Liver (tissue), 9 donors: ENCODE results near the gene SEC24C. TPM values are rescaled to one million over a fixed set of nuclear protein-coding genes. Genes with fewer than 3 reads are reported as not detected.
A peak's percentile ranks its signal among the peaks of the same experiment; 100 is the strongest.

Experiments
- DNase-seq: peaks from one replicate; pipeline ENCODE4 v3.0.0-alpha.2; 2017; ENCODE audit warnings: low spot score
- H3K27ac ChIP-seq, 2 donors: one replicate each; pipeline ENCODE4 v1.7.0; 2013; ENCODE audit warnings: inconsistent platforms in 2 of 2, low read length in 2 of 2, control low read depth in 1 of 2, low read depth in 1 of 2, mild to moderate bottlenecking in 1 of 2
- H3K27me3 ChIP-seq, 4 donors: one replicate each; pipeline versions ENCODE4 v1.6.1 to v1.7.0; 2013; ENCODE audit warnings: low read length in 3 of 4, inconsistent platforms in 1 of 4, mild to moderate bottlenecking in 1 of 4, moderate library complexity in 1 of 4; ENCODE audit not compliant: control insufficient read depth in 4 of 4, insufficient read depth in 4 of 4
- H3K36me3 ChIP-seq, 4 donors: one replicate each; pipeline versions ENCODE4 v1.6.1 to v1.7.0; 2013; ENCODE audit warnings: low read length in 3 of 4, mild to moderate bottlenecking in 3 of 4, low read depth in 1 of 4, moderate library complexity in 1 of 4; ENCODE audit not compliant: control insufficient read depth in 4 of 4, insufficient read depth in 3 of 4
- H3K4me1 ChIP-seq, 4 donors: one replicate each; pipeline versions ENCODE4 v1.6.1 to v1.7.0; 2013; ENCODE audit warnings: low read length in 3 of 4, mild to moderate bottlenecking in 3 of 4, moderate library complexity in 1 of 4; ENCODE audit not compliant: control insufficient read depth in 4 of 4, insufficient read depth in 4 of 4
- H3K4me3 ChIP-seq, 3 donors: one replicate each; pipeline versions ENCODE4 v1.6.1 to v1.7.0; 2013; ENCODE audit warnings: low read length in 3 of 3, control low read depth in 1 of 3, low read depth in 1 of 3, mild to moderate bottlenecking in 1 of 3
- H3K9ac ChIP-seq, 2 donors: one replicate each; pipeline ENCODE4 v1.7.0; 2013; ENCODE audit warnings: low read length in 2 of 2, mild to moderate bottlenecking in 2 of 2, moderate library complexity in 2 of 2, control low read depth in 1 of 2, low read depth in 1 of 2
- H3K9me3 ChIP-seq, 4 donors: one replicate each; pipeline versions ENCODE4 v1.6.1 to v1.7.0; 2013; ENCODE audit warnings: low read length in 3 of 4; ENCODE audit not compliant: control insufficient read depth in 4 of 4
- ATF3 ChIP-seq: IDR thresholded peaks from 2 replicates; pipeline ENCODE4 v1.6.1; 2016; ENCODE audit warnings: antibody characterized with exemption
- FOXA1 ChIP-seq: IDR thresholded peaks from 2 replicates; pipeline ENCODE4 v1.6.1; 2016; ENCODE audit warnings: antibody characterized with exemption
- GABPA ChIP-seq, 2 donors: IDR thresholded peaks in 1 of 2; conservative IDR thresholded peaks in 1 of 2; 2 replicates each; pipeline ENCODE4 v1.6.1; 2016; ENCODE audit warnings: antibody characterized with exemption in 2 of 2, mild to moderate bottlenecking in 1 of 2, moderate library complexity in 1 of 2
- HNF4A ChIP-seq, 2 donors: conservative IDR thresholded peaks; 2 replicates each; pipeline ENCODE4 v1.6.1; 2016; ENCODE audit warnings: antibody characterized with exemption in 2 of 2, mild to moderate bottlenecking in 2 of 2
- HNF4G ChIP-seq: IDR thresholded peaks from 2 replicates; pipeline ENCODE4 v1.6.1; 2016; ENCODE audit warnings: antibody characterized with exemption
- JUND ChIP-seq, 2 donors: IDR thresholded peaks; 2 replicates each; pipeline ENCODE4 v1.6.1; 2016; ENCODE audit warnings: antibody characterized with exemption in 2 of 2
- MAX ChIP-seq: IDR thresholded peaks from 2 replicates; pipeline ENCODE4 v1.6.1; 2016; ENCODE audit warnings: antibody characterized with exemption
- NR2F2 ChIP-seq: IDR thresholded peaks from 2 replicates; pipeline ENCODE4 v1.6.1; 2016; ENCODE audit warnings: antibody characterized with exemption
- RAD21 ChIP-seq, 2 donors: IDR thresholded peaks; 2 replicates each; pipeline ENCODE4 v1.6.1; 2016; ENCODE audit warnings: antibody characterized with exemption in 2 of 2, mild to moderate bottlenecking in 2 of 2
- RXRA ChIP-seq, 2 donors: IDR thresholded peaks; 2 replicates each; pipeline ENCODE4 v1.6.1; 2017 to 2018; ENCODE audit warnings: antibody characterized with exemption in 2 of 2, mild to moderate bottlenecking in 1 of 2
- SP1 ChIP-seq: IDR thresholded peaks from 2 replicates; pipeline ENCODE4 v1.6.1; 2018; ENCODE audit warnings: antibody characterized with exemption, mild to moderate bottlenecking
- TAF1 ChIP-seq: conservative IDR thresholded peaks from 2 replicates; pipeline ENCODE4 v1.6.1; 2016; ENCODE audit warnings: antibody characterized with exemption, mild to moderate bottlenecking
- ZBTB33 ChIP-seq: IDR thresholded peaks from 2 replicates; pipeline ENCODE4 v1.6.1; 2016; ENCODE audit warnings: antibody characterized with exemption
- WGBS: extraction: QIAGEN DNeasy Blood & Tissue Kit; methylation state at CpG from one replicate; pipeline ENCODE4 v1.1.7; 2013; 5-methylcytosine and 5-hydroxymethylcytosine counted together
- polyA plus RNA-seq, 2 donors: library from polyadenylated mRNA; stranded (reverse) in 1 of 2; unstranded in 1 of 2; fragments of 200-250 nt in 1 of 2; fragments of >200 nt in 1 of 2; fragmentation: Nextera tagmentation in 1 of 2; extraction: Ambion mirVana in 1 of 2; gene quantifications; one replicate each; pipeline versions ENCODE4 v1.2.1 to v1.2.3, GENCODE V29; 2013 to 2015
- total RNA-seq, 2 donors: library from RNA; depleted of rRNA; stranded (reverse); fragments of >200 nt; gene quantifications; one replicate each; pipeline ENCODE4 v1.2.3, GENCODE V29; 2014
- donor health status: healthy.
- donor health status: healthy.
- donor health status: healthy.
- donor health status: healthy.
- donor health status: healthy.

The SEC24C gene
- total and polyA plus RNA-seq, 4 donors: 15.0 to 48.1 (median 40.9) TPM

GRCh38 chr10:73815719-73816030 lies 71.5 kb downstream of the SEC24C start:
- peaks cover 0 to 6% (median 0%) of the 10 kb centered on the region in 4 donors for H3K36me3 ChIP-seq
- H3K9me3 ChIP-seq: no peaks in the 10 kb centered on the region
- no peak for TF ChIP-seq GABPA (IDR thresholded peaks at IDR 0.05 in 1 of 2, conservative IDR thresholded peaks at IDR 0.05 in 1 of 2)
- H3K9ac ChIP-seq: no peak overlapping the region
- no peak overlapping the region for H3K4me3 ChIP-seq
- H3K27me3 ChIP-seq: no peaks in the 10 kb centered on the region
- no peak for DNase-seq
- peak overlapping the region in 1 of 2 donors; percentile 21 for H3K27ac ChIP-seq
- H3K4me1 ChIP-seq: peaks cover 18 to 39% (median 37%) of the 10 kb centered on the region in 4 donors

- Histone ChIP-seq H3K4me3 (no peak overlapping the region), H3K4me1 (peaks cover 18 to 38% (median 35%) of the 10 kb centered on the region in 4 donors), H3K27ac (peak overlapping the region; percentile 4 to 68), H3K9me3 (no peaks in the 10 kb centered on the region), H3K36me3 (peaks cover 0 to 6% (median 0%) of the 10 kb centered on the region in 4 donors), H3K9ac (peak overlapping the region; percentile 16 to 35), H3K27me3 (no peaks in the 10 kb centered on the region)
- WGBS: 70% methylated on average over 10 of the region's 10 CpGs
- TF ChIP-seq TAF1 (no peak), GABPA (IDR thresholded peaks at IDR 0.05 in 1 of 2, conservative IDR thresholded peaks at IDR 0.05 in 1 of 2) (no peak), RXRA (IDR thresholded peaks at IDR 0.05) (peak; percentile 41 to 66), HNF4A (conservative IDR thresholded peaks at IDR 0.05) (peak; percentile 89 to 91), SP1 (peak; percentile 62), HNF4G (peak; percentile 75), JUND (IDR thresholded peaks at IDR 0.05) (peak in 1 of 2 donors; percentile 27), ZBTB33 (no peak)
- no peak for DNase-seq
Observed at GRCh38 chr10:73816917-73817729, 73.0 kb downstream of the SEC24C start.

- no peak for DNase-seq
- H3K27me3 ChIP-seq: no peaks in the 10 kb centered on the region
- 94% methylated on average over 5 of the region's 5 CpGs for WGBS
- H3K9ac ChIP-seq: no peak overlapping the region
- no peaks in the 10 kb centered on the region for H3K9me3 ChIP-seq
- no peak overlapping the region for H3K27ac ChIP-seq
- peaks cover 18 to 38% (median 35%) of the 10 kb centered on the region in 4 donors for H3K4me1 ChIP-seq
- TF ChIP-seq TAF1 (no peak), RAD21 (IDR thresholded peaks at IDR 0.05) (no peak), HNF4G (no peak), NR2F2 (no peak), ZBTB33 (no peak), JUND (IDR thresholded peaks at IDR 0.05) (no peak), ATF3 (no peak), RXRA (IDR thresholded peaks at IDR 0.05) (no peak), MAX (no peak), FOXA1 (no peak)
- no peak overlapping the region for H3K4me3 ChIP-seq
- peaks cover 0 to 6% (median 0%) of the 10 kb centered on the region in 4 donors for H3K36me3 ChIP-seq
Observed at GRCh38 chr10:73817826-73818225, 73.7 kb downstream of the SEC24C start.
